Heart left ventricle (tissue), 16 donors: ENCODE data around the gene PALM3. TPM values are rescaled to one million over a fixed set of nuclear protein-coding genes. Genes with fewer than 3 reads are reported as not detected.
A peak's percentile ranks its signal among the peaks of the same experiment; 100 is the strongest.

Experiments used
- ATAC-seq, 4 donors: fragments of 200-7000 bp; cut with Tn5 transposase; one replicate each; pipeline ENCODE4 v1.9.1; 2020 to 2022; ENCODE audit warnings: moderate library complexity in 4 of 4, mild to moderate bottlenecking in 3 of 4, moderate number of reproducible peaks in 1 of 4
- DNase-seq, 5 donors: peaks; one replicate each; pipeline ENCODE4 v3.0.0-alpha.2; 2020
- H3K27ac ChIP-seq, 12 donors: fragments of 200-600 bp; sonication (generic) in 4 of 12; one replicate each; pipeline versions ENCODE4 v1.5.0 to v1.8.0; 2016 to 2022; ENCODE audit warnings: mild to moderate bottlenecking in 2 of 12
- H3K27me3 ChIP-seq, 9 donors: fragments of 200-600 bp; sonication (generic) in 2 of 9; one replicate each; pipeline versions ENCODE4 v1.5.1 to v1.8.0; 2016 to 2022; ENCODE audit warnings: mild to moderate bottlenecking in 3 of 9
- H3K36me3 ChIP-seq, 9 donors: fragments of 200-600 bp; sonication (generic) in 2 of 9; one replicate each; pipeline versions ENCODE4 v1.5.0 to v1.8.0; 2018 to 2022; ENCODE audit warnings: mild to moderate bottlenecking in 2 of 9
- H3K4me1 ChIP-seq, 12 donors: fragments of 200-600 bp; sonication (generic) in 4 of 12; one replicate each; pipeline versions ENCODE4 v1.5.0 to v1.8.0; 2016 to 2022; ENCODE audit warnings: mild to moderate bottlenecking in 3 of 12
- H3K4me3 ChIP-seq, 12 donors: fragments of 200-600 bp; sonication (generic) in 4 of 12; one replicate each; pipeline versions ENCODE4 v1.5.0 to v1.8.0; 2017 to 2022; ENCODE audit warnings: mild to moderate bottlenecking in 9 of 12, moderate library complexity in 4 of 12
- H3K9me3 ChIP-seq, 12 donors: fragments of 200-600 bp; sonication (generic) in 4 of 12; one replicate each; pipeline versions ENCODE4 v1.5.0 to v1.8.0; 2016 to 2022; ENCODE audit warnings: mild to moderate bottlenecking in 1 of 12
- CTCF ChIP-seq, 12 donors: fragments of 200-600 bp; sonication (generic) in 4 of 12; IDR thresholded peaks; one replicate each; pipeline versions ENCODE4 v1.5.0 to v1.8.0; 2018 to 2022; ENCODE audit warnings: antibody characterized with exemption in 12 of 12, mild to moderate bottlenecking in 5 of 12
- POLR2A ChIP-seq, 2 donors: fragments of 450-650 bp; IDR thresholded peaks; one replicate each; pipeline ENCODE4 v1.6.1; 2017; ENCODE audit warnings: antibody characterized with exemption in 2 of 2, mild to moderate bottlenecking in 2 of 2, moderate library complexity in 2 of 2
- WGBS, 4 donors: extraction: QIAGEN DNeasy Blood & Tissue Kit in 2 of 4; methylation state at CpG; one replicate each; pipeline versions ENCODE4 v1.1.5 to v1.1.7; 2013 to 2018; 5-methylcytosine and 5-hydroxymethylcytosine counted together
- intact Hi-C, 10 donors: fragments of 100-400 bp; cut with DNase I; formaldehyde crosslinking; loops; one replicate each; pipeline versions ENCODE4 v1.11.1 to v1.14.2; 2022
- polyA plus RNA-seq, 2 donors: library from polyadenylated mRNA; stranded (reverse); fragments of 200-250 nt; gene quantifications; one replicate each; pipeline ENCODE4 v1.2.3, GENCODE V29; 2013
- total RNA-seq, 9 donors: library from RNA; depleted of rRNA in 2 of 9; stranded (reverse); fragments of >200 nt in 2 of 9; fragmentation: NEBNext Ultra II Directional in 3 of 9; extraction: Animal tissue kit (Norgen Biotek cat#: 25700) in 3 of 9; gene quantifications; one replicate each; pipeline versions ENCODE4 v1.1.0 to v1.2.4, GENCODE V29; 2016 to 2023
- donor health status: ischemic (EF 13 %, LVEDD 7.1; RV severe dilation, severe dysfunction).
- donor health status: healthy with polysubstance abuse.
- donor health status: DM: no; HTN: yes; CAD: no.
- donor health status: DM: no; HTN: no; CAD: no.
- donor health status: ischemic (EF 25% LVEDD 6.9; RV normal size, moderate dysfunction).
- donor health status: ischemic (EF 25% LVEDD 5.7; RV mildly dilated, moderate dysfunction).
- donor health status: healthy.
- donor health status: DM: yes; HTN: yes; CAD: no.
- donor health status: ischemic (EF 35%, LVEDD 5.7; RV mildly dilated, moderate dysfunction).
- donor health status: nonischemic (EF 11% LVEDD 7.7; RV severe dilation, severe dysfunction).
- donor health status: DM: yes; HTN: yes; CAD: no.
- donor health status: PGD.
- donor health status: ischemic (EF 29% LVEDD 5.4; RV normal size, mild dysfunction).
- donor health status: nonischemic (EF 23%, LVEDD 6.1; RV moderate dilation, normal function).

Gene PALM3
- total and polyA plus RNA-seq, 11 donors: 0.06 to 0.60 (median 0.30) TPM; not detected in 6

GRCh38 chr19:14004619-14005348, 57.1 kb downstream of the PALM3 start:
- Histone ChIP-seq H3K36me3 (no peaks in the 10 kb centered on the region), H3K4me1 (peaks cover 0 to 52% (median 32%) of the 10 kb centered on the region in 12 donors), H3K4me3 (peak overlapping the region in 10 of 12 donors; percentile 63 to 99 (median 86)), H3K9me3 (no peaks in the 10 kb centered on the region), H3K27ac (peak overlapping the region; percentile 96 to 100 (median 98)), H3K27me3 (no peaks in the 10 kb centered on the region)
- DNase-seq (peak; percentile 64 to 79 (median 73)), ATAC-seq (peak in 2 of 4 donors; percentile 10 to 34)
- intact Hi-C loops: loop anchor here in 7 of 10 donors (2.0 to 10.0 kb wide), 3 partner anchors 50 to 52 kb away; partner anchors contain the start of gene DCAF15 (in 7 of the 7)
- no peak for TF ChIP-seq CTCF (IDR thresholded peaks at IDR 0.05)
- no peak for TF ChIP-seq POLR2A (IDR thresholded peaks at IDR 0.05)
- WGBS, 4 donors: 14 to 23% (median 17%) methylated on average over 14 of the region's 14 CpGs

Other genes with a start within 250 kb of the PALM3 start
- 1 to 10 TPM in 3 of 9 donors, under 1 TPM in 1, not detected in 5; 0.83 to 1.3 (median 1.1) TPM for gene NANOS3, start 184.9 kb downstream of the PALM3 start, total RNA-seq
- 1 to 10 TPM in 1 of 2 donors, under 1 TPM in 1; 0.36 to 1.7 TPM for gene NANOS3, start 184.9 kb downstream of the PALM3 start, polyA plus RNA-seq
- gene BRME1, start 156.0 kb downstream of the PALM3 start, total RNA-seq: 1 to 10 TPM in 1 of 9 donors, under 1 TPM in 6, not detected in 2; 0.23 to 1.2 (median 0.70) TPM
- gene BRME1, start 156.0 kb downstream of the PALM3 start, polyA plus RNA-seq: 1 to 10 TPM in 1 of 2 donors, under 1 TPM in 1; 0.46 to 1.2 TPM
- gene CC2D1A, start 155.9 kb downstream of the PALM3 start, total RNA-seq: 10 to 100 TPM; 14.4 to 36.3 (median 19.2) TPM
- 10 to 100 TPM; 19.5 to 29.2 TPM for gene CC2D1A, start 155.9 kb downstream of the PALM3 start, polyA plus RNA-seq
- 1 to 10 TPM in 5 of 9 donors, under 1 TPM in 3, not detected in 1; 0.36 to 6.3 (median 1.5) TPM for gene PODNL1, start 123.7 kb downstream of the PALM3 start, total RNA-seq
- gene PODNL1, start 123.7 kb downstream of the PALM3 start, polyA plus RNA-seq: 1 to 10 TPM; 1.6 to 1.7 TPM
- gene DCAF15, start 109.6 kb downstream of the PALM3 start, total RNA-seq: 10 to 100 TPM in 8 of 9 donors, 1 to 10 TPM in 1; 8.4 to 21.4 (median 17.6) TPM
- 10 to 100 TPM; 24.3 to 25.8 TPM for gene DCAF15, start 109.6 kb downstream of the PALM3 start, polyA plus RNA-seq
- 10 to 100 TPM in 5 of 9 donors, 1 to 10 TPM in 4; 6.0 to 15.4 (median 11.6) TPM for gene RFX1, start 55.8 kb downstream of the PALM3 start, total RNA-seq
- 1 to 10 TPM; 4.0 to 6.2 TPM for gene RFX1, start 55.8 kb downstream of the PALM3 start, polyA plus RNA-seq
- not detected for gene RLN3, start 33.9 kb downstream of the PALM3 start, total RNA-seq
- not detected for gene RLN3, start 33.9 kb downstream of the PALM3 start, polyA plus RNA-seq
- 1 to 10 TPM; 2.4 to 8.2 (median 4.2) TPM for gene IL27RA, start 30.3 kb downstream of the PALM3 start, total RNA-seq
- 1 to 10 TPM; 3.2 to 5.1 TPM for gene IL27RA, start 30.3 kb downstream of the PALM3 start, polyA plus RNA-seq
- gene MISP3, start 10.7 kb upstream of the PALM3 start, total RNA-seq: 10 to 100 TPM in 1 of 9 donors, 1 to 10 TPM in 8; 3.5 to 28.7 (median 5.7) TPM
- gene MISP3, start 10.7 kb upstream of the PALM3 start, polyA plus RNA-seq: 10 to 100 TPM in 1 of 2 donors, 1 to 10 TPM in 1; 5.7 to 10.0 TPM
- not detected for gene C19orf67, start 23.7 kb upstream of the PALM3 start, total RNA-seq
- not detected for gene C19orf67, start 23.7 kb upstream of the PALM3 start, polyA plus RNA-seq
- 10 to 100 TPM; 30.5 to 55.5 (median 38.3) TPM for gene SAMD1, start 28.7 kb upstream of the PALM3 start, total RNA-seq
- gene SAMD1, start 28.7 kb upstream of the PALM3 start, polyA plus RNA-seq: 10 to 100 TPM; 26.7 to 62.6 TPM
- 100 to 1,000 TPM; 216 to 554 (median 459) TPM for gene PRKACA, start 55.7 kb upstream of the PALM3 start, total RNA-seq
- gene PRKACA, start 55.7 kb upstream of the PALM3 start, polyA plus RNA-seq: 100 to 1,000 TPM; 234 to 327 TPM
- gene ASF1B, start 74.5 kb upstream of the PALM3 start, total RNA-seq: 1 to 10 TPM in 4 of 9 donors, under 1 TPM in 5; 0.42 to 7.0 (median 0.91) TPM
- gene ASF1B, start 74.5 kb upstream of the PALM3 start, polyA plus RNA-seq: 1 to 10 TPM in 1 of 2 donors, under 1 TPM in 1; 0.19 to 1.0 TPM
- 10 to 100 TPM; 10.1 to 29.4 (median 14.4) TPM for gene ADGRL1, start 144.1 kb upstream of the PALM3 start, total RNA-seq
- 10 to 100 TPM; 11.5 to 12.8 TPM for gene ADGRL1, start 144.1 kb upstream of the PALM3 start, polyA plus RNA-seq